ENCODE data around the gene PTPRN2.
"Not testable (repeated sequence)": the region's sequence is repeated elsewhere in the genome, so short reads cannot be mapped to it uniquely, and the experiment has no call there.

GRCh38 chr7:157563467-157564135, 1024.0 kb downstream of the PTPRN2 start:
- not testable (repeated sequence) for TF ChIP-seq EZH2 (IDR thresholded peaks at IDR 0.05; ENCODE audit: borderline replicate concordance, low read depth, low read length, severe bottlenecking); CTCF (IDR thresholded peaks at IDR 0.05; ENCODE audit: extremely low read depth in 1 of 2, insufficient read depth in 1 of 2, low read depth in 1 of 2, low read length in 2 of 2); POLR2AphosphoS5 (IDR thresholded peaks at IDR 0.05; ENCODE audit: insufficient read depth, low read depth, low read length); MYC (IDR thresholded peaks at IDR 0.05; ENCODE audit: low read depth, low read length); GATA2 (IDR thresholded peaks at IDR 0.05; ENCODE audit: insufficient read depth, insufficient read length, low read depth, low read length)

All from endothelial cell of umbilical vein (primary cell).